ENCODE data around the gene KIAA1217.

The KIAA1217 gene

GRCh38 chr10:24242562-24242961, 33.6 kb downstream of the KIAA1217 start:
- DNase-seq (ENCODE audit: extremely low read depth in 1 of 2, low read depth in 1 of 2): no peak

GRCh38 chr10:24246365-24246764, 37.4 kb downstream of the KIAA1217 start:
- no peak for DNase-seq (ENCODE audit: extremely low read depth in 1 of 2, low read depth in 1 of 2)

GRCh38 chr10:24247841-24248240, 38.9 kb downstream of the KIAA1217 start:
- no peak for DNase-seq (ENCODE audit: extremely low read depth in 1 of 2, low read depth in 1 of 2)

GRCh38 chr10:24249829-24250415, 41.0 kb downstream of the KIAA1217 start:
- DNase-seq (ENCODE audit: extremely low read depth in 1 of 2, low read depth in 1 of 2): no peak

GRCh38 chr10:24251547-24251946, 42.6 kb downstream of the KIAA1217 start:
- DNase-seq (ENCODE audit: extremely low read depth in 1 of 2, low read depth in 1 of 2): no peak

GRCh38 chr10:24254180-24254579, 45.2 kb downstream of the KIAA1217 start:
- DNase-seq (ENCODE audit: extremely low read depth in 1 of 2, low read depth in 1 of 2): no peak

GRCh38 chr10:24255115-24255880, 46.4 kb downstream of the KIAA1217 start:
- DNase-seq (ENCODE audit: extremely low read depth in 1 of 2, low read depth in 1 of 2): no peak

- DNase-seq (ENCODE audit: extremely low read depth in 1 of 2, low read depth in 1 of 2): no peak
Observed at GRCh38 chr10:24255881-24256311, 47.0 kb downstream of the KIAA1217 start.

- DNase-seq (ENCODE audit: extremely low read depth in 1 of 2, low read depth in 1 of 2): no peak
Observed at GRCh38 chr10:24256619-24257107, 47.7 kb downstream of the KIAA1217 start.

- DNase-seq (ENCODE audit: extremely low read depth in 1 of 2, low read depth in 1 of 2): no peak
Observed at GRCh38 chr10:24257588-24257987, 48.6 kb downstream of the KIAA1217 start.

- DNase-seq (ENCODE audit: extremely low read depth in 1 of 2, low read depth in 1 of 2): no peak
Observed at GRCh38 chr10:24259365-24260130, 50.6 kb downstream of the KIAA1217 start.

- DNase-seq (ENCODE audit: extremely low read depth in 1 of 2, low read depth in 1 of 2): no peak
Observed at GRCh38 chr10:24261627-24262026, 52.7 kb downstream of the KIAA1217 start.

GRCh38 chr10:24262929-24263590, 54.1 kb downstream of the KIAA1217 start:
- no peak for DNase-seq (ENCODE audit: extremely low read depth in 1 of 2, low read depth in 1 of 2)

- DNase-seq (ENCODE audit: extremely low read depth in 1 of 2, low read depth in 1 of 2): no peak
Observed at GRCh38 chr10:24269476-24269875, 60.5 kb downstream of the KIAA1217 start.

- DNase-seq (ENCODE audit: extremely low read depth in 1 of 2, low read depth in 1 of 2): no peak
Observed at GRCh38 chr10:24272374-24272773, 63.4 kb downstream of the KIAA1217 start.

GRCh38 chr10:24277277-24277676, 68.3 kb downstream of the KIAA1217 start:
- no peak for DNase-seq (ENCODE audit: extremely low read depth in 1 of 2, low read depth in 1 of 2)

- no peak for DNase-seq (ENCODE audit: extremely low read depth in 1 of 2, low read depth in 1 of 2)
Observed at GRCh38 chr10:24277771-24278170, 68.8 kb downstream of the KIAA1217 start.

GRCh38 chr10:24278176-24278889, 69.4 kb downstream of the KIAA1217 start:
- no peak for DNase-seq (ENCODE audit: extremely low read depth in 1 of 2, low read depth in 1 of 2)

GRCh38 chr10:24279166-24279565, 70.2 kb downstream of the KIAA1217 start:
- no peak for DNase-seq (ENCODE audit: extremely low read depth in 1 of 2, low read depth in 1 of 2)

- DNase-seq (ENCODE audit: extremely low read depth in 1 of 2, low read depth in 1 of 2): no peak
Observed at GRCh38 chr10:24287559-24288195, 78.7 kb downstream of the KIAA1217 start.
